Tibial nerve (tissue), 4 donors: ENCODE results near the gene THAP11. TPM values are rescaled to one million over a fixed set of nuclear protein-coding genes. Genes with fewer than 3 reads are reported as not detected.

Experiments used
- DNase-seq, 2 donors: peaks; one replicate each; pipeline ENCODE4 v3.0.0-alpha.2; 2019; ENCODE audit warnings: low spot score in 2 of 2
- H3K27ac ChIP-seq, 4 donors: fragments of 200-600 bp; sonication (generic) in 3 of 4; one replicate each; pipeline ENCODE4 v1.5.1; 2017 to 2019; ENCODE audit warnings: mild to moderate bottlenecking in 1 of 4
- H3K27me3 ChIP-seq, 2 donors: fragments of 200-600 bp; sonication (generic) in 1 of 2; one replicate each; pipeline versions ENCODE4 v1.5.1 to v1.6.0; 2017 to 2019
- H3K36me3 ChIP-seq, 3 donors: fragments of 200-600 bp; sonication (generic); one replicate each; pipeline ENCODE4 v1.5.1; 2018 to 2019
- H3K4me1 ChIP-seq, 4 donors: fragments of 200-600 bp; sonication (generic) in 3 of 4; one replicate each; pipeline ENCODE4 v1.5.1; 2017 to 2019
- H3K4me3 ChIP-seq, 4 donors: fragments of 200-600 bp; sonication (generic) in 3 of 4; one replicate each; pipeline ENCODE4 v1.5.1; 2017 to 2019; ENCODE audit warnings: mild to moderate bottlenecking in 1 of 4, moderate library complexity in 1 of 4
- H3K9me3 ChIP-seq, 4 donors: fragments of 200-600 bp; sonication (generic) in 3 of 4; one replicate each; pipeline ENCODE4 v1.5.1; 2017 to 2019
- CTCF ChIP-seq, 5 experiments: fragments of 200-600 bp in 3 of 5; fragments of 450-650 bp in 2 of 5; sonication (generic) in 3 of 5; IDR thresholded peaks; one replicate each; pipeline ENCODE4 v1.5.1; 2016 to 2019; ENCODE audit warnings: antibody characterized with exemption in 5 of 5, mild to moderate bottlenecking in 3 of 5, moderate library complexity in 2 of 5
- EP300 ChIP-seq, 2 donors: sonication (generic); formaldehyde crosslinking; IDR thresholded peaks; one replicate each; pipeline ENCODE4 v1.6.1; 2017; ENCODE audit warnings: antibody characterized with exemption in 2 of 2, mild to moderate bottlenecking in 1 of 2
- POLR2A ChIP-seq, 2 donors: fragments of 450-650 bp; IDR thresholded peaks; one replicate each; pipeline ENCODE4 v1.6.1; 2017; ENCODE audit warnings: antibody characterized with exemption in 2 of 2, mild to moderate bottlenecking in 2 of 2, moderate library complexity in 2 of 2
- WGBS, 2 donors: methylation state at CpG; one replicate each; pipeline ENCODE4 v1.1.5; 2018; 5-methylcytosine and 5-hydroxymethylcytosine counted together
- total RNA-seq, 4 donors: library from RNA; depleted of rRNA; stranded (reverse); fragments of >200 nt; gene quantifications; one replicate each; pipeline ENCODE4 v1.1.0, GENCODE V29; 2016

Gene THAP11
- total RNA-seq, 4 donors from 2014 or later, result 47.1 to 74.3 (median 60.9) TPM

GRCh38 chr16:67811899-67812298 is 30.2 kb upstream of the THAP11 start:
- TF ChIP-seq POLR2A (IDR thresholded peaks at IDR 0.05) (no peak), EP300 (IDR thresholded peaks at IDR 0.05) (no peak), CTCF (IDR thresholded peaks at IDR 0.05) (no peak)
- H3K36me3 ChIP-seq, result no peaks in the 10 kb centered on the region
- no peak overlapping the region for H3K4me3 ChIP-seq
- H3K4me1 ChIP-seq, result peaks cover 0 to 14% (median 3%) of the 10 kb centered on the region in 4 donors
- H3K27me3 ChIP-seq, result no peaks in the 10 kb centered on the region
- WGBS, 2 donors, result 81 to 100% methylated on average over 1 of the region's 1 CpG
- no peak for DNase-seq
- no peaks in the 10 kb centered on the region for H3K9me3 ChIP-seq
- no peak overlapping the region for H3K27ac ChIP-seq

DNA sequence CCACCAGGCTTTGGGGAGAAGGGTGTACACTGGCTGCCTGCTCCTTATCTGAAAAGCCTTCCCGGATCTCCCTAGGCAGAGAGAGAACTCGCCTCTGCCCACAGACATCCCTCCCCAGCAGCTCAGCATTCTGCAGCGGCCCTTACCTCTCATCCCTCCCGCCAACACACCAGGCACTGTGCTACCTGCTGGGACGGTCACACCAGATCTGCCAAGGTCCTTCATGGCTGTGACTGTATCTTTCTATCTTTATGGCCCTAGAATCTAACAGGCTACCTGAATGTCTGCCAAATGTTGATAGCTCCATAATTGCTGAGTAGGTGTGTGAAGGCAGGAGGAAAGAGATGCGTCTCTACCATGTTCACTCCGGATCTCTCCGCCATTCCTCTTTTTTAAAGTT is 27.6 kb upstream of the THAP11 start:
- no peak overlapping the region for H3K4me3 ChIP-seq
- TF ChIP-seq CTCF (IDR thresholded peaks at IDR 0.05) (no peak), EP300 (IDR thresholded peaks at IDR 0.05) (no peak), POLR2A (IDR thresholded peaks at IDR 0.05) (no peak)
- peaks cover 0 to 8% (median 0%) of the 10 kb centered on the region in 4 donors for H3K4me1 ChIP-seq
- H3K9me3 ChIP-seq, result no peaks in the 10 kb centered on the region
- H3K27me3 ChIP-seq, result no peaks in the 10 kb centered on the region
- no peaks in the 10 kb centered on the region for H3K36me3 ChIP-seq
- H3K27ac ChIP-seq, result no peak overlapping the region
- WGBS, 2 donors, result 88 to 90% methylated on average over 8 of the region's 8 CpGs
- no peak for DNase-seq

- TF ChIP-seq CTCF (IDR thresholded peaks at IDR 0.05) (no peak), POLR2A (IDR thresholded peaks at IDR 0.05) (no peak), EP300 (IDR thresholded peaks at IDR 0.05) (no peak)
- WGBS, 2 donors, result 93 to 94% methylated on average over 11 of the region's 11 CpGs
- Histone ChIP-seq H3K4me3 (no peak overlapping the region), H3K9me3 (no peaks in the 10 kb centered on the region), H3K27ac (no peak overlapping the region), H3K4me1 (peaks cover 0 to 8% (median 0%) of the 10 kb centered on the region in 4 donors), H3K36me3 (peaks cover 0 to 10% (median 0%) of the 10 kb centered on the region in 3 donors), H3K27me3 (no peaks in the 10 kb centered on the region)
- no peak for DNase-seq
These were observed 21.4 kb upstream of the THAP11 start for GRCh38 chr16:67820608-67821259.

GRCh38 chr16:67822511-67822910 is 19.6 kb upstream of the THAP11 start:
- Histone ChIP-seq H3K27ac (no peak overlapping the region), H3K27me3 (no peaks in the 10 kb centered on the region), H3K4me1 (no peaks in the 10 kb centered on the region), H3K9me3 (no peaks in the 10 kb centered on the region), H3K36me3 (peaks cover 0 to 28% (median 0%) of the 10 kb centered on the region in 3 donors), H3K4me3 (no peak overlapping the region)
- TF ChIP-seq CTCF (IDR thresholded peaks at IDR 0.05) (no peak), EP300 (IDR thresholded peaks at IDR 0.05) (no peak), POLR2A (IDR thresholded peaks at IDR 0.05) (no peak)
- WGBS, 2 donors, result 85 to 100% methylated on average over 2 of the region's 2 CpGs
- DNase-seq, result no peak

DNA sequence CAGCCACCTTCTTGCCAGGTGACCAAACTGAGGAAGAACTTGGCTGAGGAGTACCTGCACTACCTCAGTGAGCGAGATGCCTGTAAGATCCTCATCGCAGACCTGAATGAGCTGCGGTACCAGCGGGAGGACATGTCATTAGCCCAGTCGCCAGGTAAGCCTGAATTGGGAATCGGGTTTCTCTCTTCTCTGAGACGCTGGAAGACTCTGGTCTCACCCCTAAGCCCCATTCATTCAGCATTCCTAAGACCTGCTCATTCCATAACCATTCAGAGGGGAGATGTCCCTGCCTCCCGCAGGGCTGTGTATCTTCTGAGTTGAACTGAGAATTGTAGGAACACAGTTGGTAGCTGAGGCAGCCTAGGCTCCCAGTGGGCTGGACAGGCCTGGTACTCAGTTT is 17.0 kb upstream of the THAP11 start:
- DNase-seq, result no peak
- Histone ChIP-seq H3K27me3 (no peaks in the 10 kb centered on the region), H3K4me3 (no peak overlapping the region), H3K4me1 (no peaks in the 10 kb centered on the region), H3K9me3 (no peaks in the 10 kb centered on the region), H3K36me3 (peaks cover 0 to 54% (median 4%) of the 10 kb centered on the region in 3 donors), H3K27ac (no peak overlapping the region)
- TF ChIP-seq POLR2A (IDR thresholded peaks at IDR 0.05), result no peak
- no peak for TF ChIP-seq EP300 (IDR thresholded peaks at IDR 0.05)
- TF ChIP-seq CTCF (IDR thresholded peaks at IDR 0.05), result no peak
- WGBS, 2 donors, result 77 to 100% methylated on average over 1 to 7 of the region's 8 CpGs
